HT1080 (cell line): ENCODE data around the gene RPL35. TPM values are rescaled to one million over a fixed set of nuclear protein-coding genes. Genes with fewer than 3 reads are reported as not detected.
"Not testable (repeated sequence)": the region's sequence is repeated elsewhere in the genome, so short reads cannot be mapped to it uniquely, and the experiment has no call there.

Experiments
- DNase-seq: peaks from one replicate; pipeline ENCODE4 v3.0.0-alpha.2; 2015; ENCODE audit warnings: low read depth
- total RNA-seq: library from RNA; depleted of rRNA; stranded (reverse); fragments of >200 nt; shearing (Covaris generic); gene quantifications from 2 replicates; pipeline ENCODE4 v1.2.3, GENCODE V29; 2014

The RPL35 gene
- total RNA-seq, 1 experiment from 2014 or later: 5,179 TPM

- peak; percentile 78 for DNase-seq
Observed at GRCh38 chr9:124852829-124853531, 8.8 kb downstream of the RPL35 start, which contains the start of gene WDR38. Gene WDR38, plus strand, starts transcription at chr9:124853460. Its CDS starts 72 bp downstream, at chr9:124853532.

GRCh38 chr9:124852121-124852828 is 9.5 kb downstream of the RPL35 start:
- DNase-seq: no peak

GRCh38 chr9:124849801-124850200 is 12.0 kb downstream of the RPL35 start:
- DNase-seq: no peak

GRCh38 chr9:124846969-124847368 is 14.8 kb downstream of the RPL35 start:
- DNase-seq: no peak

GRCh38 chr9:124846467-124846866 is 15.3 kb downstream of the RPL35 start:
- not testable (repeated sequence) for DNase-seq

GRCh38 chr9:124844291-124844690 is 17.5 kb downstream of the RPL35 start:
- no peak for DNase-seq

GRCh38 chr9:124843456-124844034 is 18.2 kb downstream of the RPL35 start:
- DNase-seq: no peak

GRCh38 chr9:124841075-124841821 is 20.5 kb downstream of the RPL35 start:
- no peak for DNase-seq

GRCh38 chr9:124840300-124840833 is 21.4 kb downstream of the RPL35 start:
- DNase-seq: no peak

- DNase-seq: no peak
Observed at GRCh38 chr9:124839612-124840299, 22.0 kb downstream of the RPL35 start.

- not testable (repeated sequence) for DNase-seq
Observed at GRCh38 chr9:124838567-124839275, 23.0 kb downstream of the RPL35 start.

- DNase-seq: not testable (repeated sequence)
Observed at GRCh38 chr9:124838132-124838531, 23.6 kb downstream of the RPL35 start.

GRCh38 chr9:124835026-124835557 is 26.7 kb downstream of the RPL35 start:
- DNase-seq: peak; percentile 76

- DNase-seq: peak; percentile 90
Observed at GRCh38 chr9:124834591-124834990, 27.2 kb downstream of the RPL35 start.

- no peak for DNase-seq
Observed at GRCh38 chr9:124831642-124832364, 30.0 kb downstream of the RPL35 start.

- no peak for DNase-seq
Observed at GRCh38 chr9:124830593-124830992, 31.2 kb downstream of the RPL35 start.

- DNase-seq: no peak
Observed at GRCh38 chr9:124829334-124829669, 32.5 kb downstream of the RPL35 start.

GRCh38 chr9:124828489-124829333 is 33.0 kb downstream of the RPL35 start:
- DNase-seq: no peak
